Activated CD8-positive, alpha-beta memory T cell treated with anti-CD3 and anti-CD28 coated beads for 48 hours (primary cell): ENCODE measurements around the gene TSPOAP1.
"Not testable (repeated sequence)": the region's sequence is repeated elsewhere in the genome, so short reads cannot be mapped to it uniquely, and the experiment has no call there.

Source experiments
- DNase-seq, 3 experiments: peaks; one replicate each; pipeline ENCODE4 v3.0.0-alpha.2; 2020; ENCODE audit warnings: low read depth in 2 of 3, low spot score in 2 of 3

The TSPOAP1 gene

GRCh38 chr17:58362368-58363014, 33.9 kb upstream of the TSPOAP1 start:
- DNase-seq = no peak

- no peak for DNase-seq
These were observed 31.9 kb upstream of the TSPOAP1 start for GRCh38 chr17:58360296-58361063.

- DNase-seq = no peak
These were observed 30.0 kb upstream of the TSPOAP1 start for GRCh38 chr17:58358408-58359172.

GRCh38 chr17:58357312-58358297, 29.0 kb upstream of the TSPOAP1 start:
- DNase-seq = no peak

- DNase-seq = no peak
These were observed 27.6 kb upstream of the TSPOAP1 start for GRCh38 chr17:58356231-58356630.

GRCh38 chr17:58354541-58355216, 26.1 kb upstream of the TSPOAP1 start:
- no peak for DNase-seq

- DNase-seq = no peak
These were observed 24.8 kb upstream of the TSPOAP1 start for GRCh38 chr17:58353389-58353825.

GRCh38 chr17:58352596-58353388, 24.2 kb upstream of the TSPOAP1 start:
- no peak for DNase-seq

GRCh38 chr17:58351831-58352595, 23.4 kb upstream of the TSPOAP1 start, which contains the start of gene SUPT4H1:
TSS of gene SUPT4H1 (minus strand) at chr17:58352201. CDS start at chr17:58352135, 66 bp downstream.
- peak; percentile 60 to 86 (median 67) for DNase-seq

- no peak for DNase-seq
These were observed 22.6 kb upstream of the TSPOAP1 start for GRCh38 chr17:58351182-58351581.

GRCh38 chr17:58348038-58348437, 19.4 kb upstream of the TSPOAP1 start:
- DNase-seq = no peak

GRCh38 chr17:58345500-58345899, 16.9 kb upstream of the TSPOAP1 start:
- no peak for DNase-seq

- no peak for DNase-seq
These were observed 16.2 kb upstream of the TSPOAP1 start for GRCh38 chr17:58344791-58345157.

- peak; percentile 54 to 79 (median 79) for DNase-seq
These were observed 15.6 kb upstream of the TSPOAP1 start for GRCh38 chr17:58344047-58344790.

GRCh38 chr17:58343131-58343530, 14.5 kb upstream of the TSPOAP1 start:
- DNase-seq = no peak

- no peak for DNase-seq
These were observed 13.4 kb upstream of the TSPOAP1 start for GRCh38 chr17:58341861-58342475.

- not testable (repeated sequence) for DNase-seq
These were observed 12.7 kb upstream of the TSPOAP1 start for GRCh38 chr17:58341136-58341860.
